IMR-90 (cell line): ENCODE data around the gene LRRC4C. TPM values are rescaled to one million over a fixed set of nuclear protein-coding genes. Genes with fewer than 3 reads are reported as not detected.

Experiments used
- ATAC-seq: fragments of 200-7000 bp; cut with Tn5 transposase; 2 replicates; pipeline ENCODE4 v1.9.1; 2020; ENCODE audit warnings: low read depth, mild to moderate bottlenecking, moderate library complexity
- BruUV-seq: library from RNA; stranded (reverse); fragments of 400-500 nt; replicated peaks from 2 replicates; lab custom pipeline; 2021; lab: Mats Ljungman, UMichigan
- CTCF ChIA-PET: fragments of 300-600 bp; formaldehyde crosslinking; extraction: SDS; loops from one replicate; lab custom pipeline; 2021; ENCODE audit warnings: antibody characterized with exemption; lab: Yijun Ruan, JAX
- POLR2A ChIA-PET: fragments of 300-600 bp; sonication (Branson Sonifier 250); formaldehyde crosslinking; loops from one replicate; lab custom pipeline; 2022; ENCODE audit warnings: antibody characterized with exemption; ENCODE audit not compliant: unreplicated experiment; lab: Charles Lee
- DNase-seq: peaks from one replicate; pipeline ENCODE4 v3.0.0; 2013
- H2AFZ ChIP-seq: replicated peaks from 2 replicates; pipeline ENCODE3; 2013; ENCODE audit warnings: low read length, mild to moderate bottlenecking; ENCODE audit not compliant: poor library complexity
- H2AK5ac ChIP-seq: 2 replicates; pipeline ENCODE4 v1.6.1; 2013; ENCODE audit warnings: low read depth, low read length, inconsistent platforms
- H2AK9ac ChIP-seq: replicated peaks from 2 replicates; pipeline ENCODE3; 2013; ENCODE audit warnings: mild to moderate bottlenecking, low read depth, low read length, moderate library complexity; ENCODE audit not compliant: poor library complexity
- H2BK120ac ChIP-seq: 2 replicates; pipeline ENCODE4 v1.6.1; 2013; ENCODE audit warnings: low read depth, low read length, inconsistent platforms
- H2BK15ac ChIP-seq: 3 replicates; pipeline ENCODE4 v1.6.1; 2013; ENCODE audit warnings: low read depth, low read length, inconsistent platforms
- H2BK20ac ChIP-seq: 2 replicates; pipeline ENCODE4 v1.6.1; 2013; ENCODE audit warnings: low read depth, mild to moderate bottlenecking, inconsistent platforms, low read length, moderate library complexity
- H2BK5ac ChIP-seq: 2 replicates; pipeline ENCODE4 v1.6.1; 2013; ENCODE audit warnings: mild to moderate bottlenecking, low read depth, low read length, inconsistent platforms; ENCODE audit not compliant: poor library complexity, severe bottlenecking
- H3K14ac ChIP-seq: replicated peaks from 2 replicates; pipeline ENCODE4 v1.6.1; 2013; ENCODE audit warnings: low read depth, low read length, inconsistent platforms
- H3K18ac ChIP-seq: 2 replicates; pipeline ENCODE4 v1.6.1; 2013; ENCODE audit warnings: low read depth, low read length, control low read depth
- H3K23ac ChIP-seq: 2 replicates; pipeline ENCODE4 v1.6.1; 2013; ENCODE audit warnings: low read depth, low read length, inconsistent platforms
- H3K27ac ChIP-seq: 2 replicates; pipeline ENCODE4 v1.5.1; 2013; ENCODE audit warnings: mild to moderate bottlenecking, control low read depth, low read length; ENCODE audit not compliant: insufficient read depth
- H3K27me3 ChIP-seq: 2 replicates; pipeline ENCODE4 v1.6.1; 2013; ENCODE audit warnings: low read length; ENCODE audit not compliant: control insufficient read depth, insufficient read depth
- H3K36me3 ChIP-seq: 2 replicates; pipeline ENCODE4 v1.6.1; 2013; ENCODE audit warnings: low read length, mixed read lengths; ENCODE audit not compliant: control insufficient read depth, insufficient read depth
- H3K4ac ChIP-seq: 2 replicates; pipeline ENCODE4 v1.6.1; 2013; ENCODE audit warnings: low read depth, low read length, inconsistent platforms
- H3K4me1 ChIP-seq: 2 replicates; pipeline ENCODE4 v1.6.1; 2013; ENCODE audit warnings: low read length, mixed read lengths; ENCODE audit not compliant: control insufficient read depth, insufficient read depth
- H3K4me2 ChIP-seq: 2 replicates; pipeline ENCODE4 v1.6.1; 2013; ENCODE audit warnings: low read depth, mild to moderate bottlenecking, control low read depth, low read length, moderate library complexity
- H3K4me3 ChIP-seq: 2 replicates; pipeline ENCODE4 v1.5.1; 2013; ENCODE audit warnings: low read depth, mild to moderate bottlenecking, control low read depth, low read length, moderate library complexity; ENCODE audit not compliant: insufficient read depth
- H3K56ac ChIP-seq: 2 replicates; pipeline ENCODE4 v1.6.1; 2013; ENCODE audit warnings: low read length, inconsistent platforms; ENCODE audit not compliant: insufficient read depth; ENCODE audit errors: extremely low read depth
- H3K79me1 ChIP-seq, 2 experiments: 2 replicates each; pipeline ENCODE4 v1.6.1; 2013; ENCODE audit warnings: low read length in 2 of 2, inconsistent platforms in 1 of 2, low read depth in 1 of 2
- H3K9ac ChIP-seq: 2 replicates; pipeline ENCODE4 v1.6.1; 2013; ENCODE audit warnings: low read depth, low read length, control low read depth
- H3K9me1 ChIP-seq: 2 replicates; pipeline ENCODE4 v1.6.1; 2013; ENCODE audit warnings: low read length, inconsistent platforms; ENCODE audit not compliant: insufficient read depth
- H3K9me3 ChIP-seq: 2 replicates; pipeline ENCODE4 v1.6.1; 2013; ENCODE audit warnings: low read length; ENCODE audit not compliant: control insufficient read depth, insufficient read depth
- H4K20me1 ChIP-seq: 2 replicates; pipeline ENCODE4 v1.6.1; 2013; ENCODE audit warnings: low read length, inconsistent platforms; ENCODE audit not compliant: insufficient read depth
- H4K5ac ChIP-seq: 2 replicates; pipeline ENCODE4 v1.6.1; 2013; ENCODE audit warnings: mild to moderate bottlenecking, low read depth, low read length, control low read depth
- H4K8ac ChIP-seq, 2 experiments: 2 replicates each; pipeline ENCODE4 v1.6.1; 2013; ENCODE audit warnings: low read depth in 2 of 2, low read length in 2 of 2, control low read depth in 1 of 2, inconsistent platforms in 1 of 2
- H4K91ac ChIP-seq: 2 replicates; pipeline ENCODE4 v1.6.1; 2013; ENCODE audit warnings: low read depth, low read length, inconsistent platforms; ENCODE audit not compliant: insufficient read depth
- ELK1 ChIP-seq: fragments of 150-350 bp; IDR thresholded peaks from 2 replicates; pipeline ENCODE4 v1.6.1; 2016; ENCODE audit warnings: low read depth, mild to moderate bottlenecking, low read length, moderate library complexity, borderline replicate concordance
- MAFK ChIP-seq: IDR thresholded peaks from 2 replicates; pipeline ENCODE4 v1.6.1; 2012; ENCODE audit warnings: low read depth, low read length, improper control_type of control experiment
- RAD21 ChIP-seq: IDR thresholded peaks from 2 replicates; pipeline ENCODE4 v1.6.1; 2012; ENCODE audit warnings: low read length, improper control_type of control experiment
- RCOR1 ChIP-seq: IDR thresholded peaks from 2 replicates; pipeline ENCODE4 v1.6.1; 2012; ENCODE audit warnings: mild to moderate bottlenecking, low read length, improper control_type of control experiment; ENCODE audit not compliant: insufficient replicate concordance
- WGBS, 2 experiments: methylation state at CpG; one replicate each; pipeline versions ENCODE4 v1.1.5 to v1.1.7; 2013; ENCODE audit warnings: missing lambda C conversion rate in 2 of 2; ENCODE audit not compliant: insufficient read length in 1 of 2; ENCODE audit errors: extremely low coverage in 2 of 2; 5-methylcytosine and 5-hydroxymethylcytosine counted together
- dilution Hi-C: fragments of 300-500 bp; cut with HindIII; formaldehyde crosslinking; loops from one replicate; pipeline ENCODE4 v1.14.3; 2018; ENCODE audit warnings: low sequenced_read_pairs; ENCODE audit not compliant: unreplicated experiment
- in situ Hi-C: fragments of 300-500 bp; cut with MboI; formaldehyde crosslinking; loops from 3 replicates; pipeline ENCODE4 v1.14.3; 2019; ENCODE audit warnings: low sequenced_read_pairs, inconsistent platforms, mixed read lengths
- intact Hi-C: fragments of 100-400 bp; cut with micrococcal nuclease; formaldehyde crosslinking; loops from 2 replicates; pipeline ENCODE4 v1.10.0; 2022
- polyA plus RNA-seq, 3 experiments: library from polyadenylated mRNA; depleted of rRNA; stranded (reverse); fragments of >200 nt; gene quantifications; 2 replicates each; pipeline ENCODE4 v1.2.3, GENCODE V29; 2012; ENCODE audit warnings: low replicate concordance in 1 of 3
- total RNA-seq: library from RNA; depleted of rRNA; stranded (reverse); fragments of >200 nt; gene quantifications from 2 replicates; pipeline ENCODE4 v1.2.3, GENCODE V29; 2012

LRRC4C gene
- total and polyA plus RNA-seq, 2 of the 4 experiments (the other 2 are of a cell fraction): under 0.01 to 0.03 TPM

DNA sequence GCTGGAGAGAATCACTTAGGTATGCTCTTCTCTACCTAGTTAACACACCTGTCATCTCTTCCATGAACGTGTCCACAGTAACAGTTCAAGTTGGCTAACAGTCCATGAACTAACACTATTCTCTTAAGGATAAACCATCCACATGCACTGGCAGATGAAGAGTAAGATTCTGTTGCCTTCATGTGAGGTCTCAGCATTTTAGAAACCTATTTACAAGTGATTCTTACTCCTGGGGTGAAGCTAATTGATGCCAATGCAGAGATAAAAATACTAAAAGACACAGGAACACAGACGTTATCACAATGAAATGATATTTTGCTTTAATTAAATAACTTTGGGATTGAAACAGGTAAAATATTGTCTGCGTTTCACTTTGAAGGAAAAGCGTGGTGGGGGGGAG, 1.3 kb downstream of the LRRC4C start:
- Histone ChIP-seq H3K79me1 (no peaks in the 10 kb centered on the region), H3K14ac (no peak overlapping the region), H2AK9ac (no peak overlapping the region), H2BK120ac (no peak overlapping the region), H2AFZ (no peak overlapping the region), H2BK15ac (no peak overlapping the region), H3K27ac (no peak overlapping the region), H3K9me3 (no peaks in the 10 kb centered on the region), H3K23ac (no peak overlapping the region), H4K91ac (no peak overlapping the region), H2AK5ac (no peak overlapping the region), H2BK5ac (no peak overlapping the region), H4K5ac (no peak overlapping the region), H3K4me3 (no peak overlapping the region), H3K4me2 (no peak overlapping the region), H3K56ac (no peak overlapping the region), H2BK20ac (no peak overlapping the region), H3K4ac (no peak overlapping the region), H3K9ac (no peak overlapping the region), H3K36me3 (no peaks in the 10 kb centered on the region), H3K4me1 (no peaks in the 10 kb centered on the region), H3K18ac (no peak overlapping the region), H3K9me1 (no peaks in the 10 kb centered on the region), H3K27me3 (no peaks in the 10 kb centered on the region), H4K8ac (no peak overlapping the region), H4K20me1 (no peaks in the 10 kb centered on the region)
- WGBS, 2 experiments: no CpG with 5 or more reads among the region's 4 CpGs
- DNase-seq: no peak
- TF ChIP-seq RAD21 (no peak), MAFK (no peak), RCOR1 (no peak), ELK1 (no peak)
- intact Hi-C loops (no loop called here), in situ Hi-C loops (loop anchor here (25.0 kb wide), 1 partner anchor 1829 kb away; no protein-coding TSS in a partner anchor), dilution Hi-C loops (no loop called here)
- BruUV-seq: no TSS peak
- ChIA-PET POLR2A (no interaction called here), CTCF (no interaction called here)
- no peak for ATAC-seq
